Suprapubic skin (tissue), 4 donors: Measurements from ENCODE around the gene DTNA. TPM values are rescaled to one million over a fixed set of nuclear protein-coding genes. Genes with fewer than 3 reads are reported as not detected.
"Not testable (repeated sequence)": the region's sequence is repeated elsewhere in the genome, so short reads cannot be mapped to it uniquely, and the experiment has no call there.

ENCODE experiments used
- DNase-seq, 2 donors: peaks; one replicate each; pipeline ENCODE4 v3.0.0-alpha.2; 2019; ENCODE audit warnings: low spot score in 2 of 2
- H3K27ac ChIP-seq: fragments of 200-600 bp; sonication (generic); one replicate; pipeline ENCODE4 v1.5.1; 2019
- H3K27me3 ChIP-seq: fragments of 200-600 bp; sonication (generic); one replicate; pipeline ENCODE4 v1.5.1; 2019
- H3K36me3 ChIP-seq: fragments of 200-600 bp; sonication (generic); one replicate; pipeline ENCODE4 v1.5.1; 2019
- H3K4me1 ChIP-seq: fragments of 200-600 bp; sonication (generic); one replicate; pipeline ENCODE4 v1.5.1; 2019
- H3K4me3 ChIP-seq: fragments of 200-600 bp; sonication (generic); one replicate; pipeline ENCODE4 v1.5.1; 2019; ENCODE audit warnings: mild to moderate bottlenecking
- H3K9me3 ChIP-seq: fragments of 200-600 bp; sonication (generic); one replicate; pipeline ENCODE4 v1.5.1; 2019
- EP300 ChIP-seq: sonication (generic); formaldehyde crosslinking; IDR thresholded peaks from one replicate; pipeline ENCODE4 v1.6.1; 2017; ENCODE audit warnings: antibody characterized with exemption
- POLR2A ChIP-seq, 2 donors: fragments of 450-650 bp; IDR thresholded peaks; one replicate each; pipeline ENCODE4 v1.6.1; 2017; ENCODE audit warnings: antibody characterized with exemption in 2 of 2, mild to moderate bottlenecking in 2 of 2, moderate library complexity in 2 of 2
- POLR2AphosphoS5 ChIP-seq, 3 donors: sonication (generic); formaldehyde crosslinking; IDR thresholded peaks; one replicate each; pipeline ENCODE4 v1.6.1; 2017; ENCODE audit warnings: antibody characterized with exemption in 3 of 3
- WGBS: methylation state at CpG from one replicate; pipeline ENCODE4 v1.1.5; 2018; 5-methylcytosine and 5-hydroxymethylcytosine counted together
- total RNA-seq, 4 donors: library from RNA; depleted of rRNA; stranded (reverse); fragments of >200 nt; gene quantifications; one replicate each; pipeline ENCODE4 v1.1.0, GENCODE V29; 2016
- TF ChIP-seq, protein P1 (sequence below), 2 donors: fragments of 200-600 bp in 1 of 2; fragments of 450-650 bp in 1 of 2; sonication (generic) in 1 of 2; IDR thresholded peaks; one replicate each; pipeline ENCODE4 v1.5.1; 2016 to 2019; ENCODE audit warnings: antibody characterized with exemption in 2 of 2, mild to moderate bottlenecking in 1 of 2, moderate library complexity in 1 of 2

Gene DTNA
- total RNA-seq, 4 donors from 2014 or later: 3.0 to 15.9 (median 5.1) TPM

DNA sequence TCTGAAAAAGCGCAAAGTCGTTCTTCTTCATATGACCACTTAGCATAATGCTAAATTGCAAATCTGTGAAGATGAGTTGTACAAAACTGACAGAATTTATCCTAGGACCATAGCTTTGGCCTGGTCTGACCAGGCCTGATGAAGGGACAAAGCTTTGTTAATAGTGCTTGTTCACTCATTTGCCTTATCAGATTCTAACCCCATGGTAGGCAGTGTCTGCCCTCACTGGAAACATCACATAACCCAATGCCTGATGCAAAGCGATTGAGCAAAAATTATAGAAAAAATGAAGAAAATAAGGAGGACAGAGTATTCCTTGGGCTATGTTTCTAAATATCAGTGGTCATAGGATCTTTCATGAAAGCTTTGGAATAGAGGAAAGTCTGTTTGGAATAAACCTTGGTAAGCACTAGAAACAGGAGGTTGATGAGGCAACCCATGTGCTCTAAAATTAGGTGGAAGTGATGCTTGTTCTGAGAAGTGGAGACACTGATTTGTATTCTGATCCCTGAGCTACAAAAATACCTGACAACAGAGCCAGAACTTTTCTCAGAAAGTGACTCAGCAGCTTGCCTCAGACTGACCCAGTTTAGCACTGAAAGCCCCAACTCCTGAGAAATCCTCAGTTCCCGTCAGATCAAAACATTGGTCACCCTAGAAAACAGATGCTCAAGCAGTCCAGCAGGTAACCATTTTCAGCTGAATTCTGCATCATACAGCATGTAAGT lies 199.7 kb downstream of the DTNA start:
- Histone ChIP-seq H3K4me1 (peaks cover 4% of the 10 kb centered on the region), H3K27ac (no peak overlapping the region), H3K9me3 (no peaks in the 10 kb centered on the region), H3K36me3 (no peaks in the 10 kb centered on the region), H3K4me3 (no peak overlapping the region), H3K27me3 (no peaks in the 10 kb centered on the region)
- no peak for DNase-seq
- 80% methylated on average over 4 of the region's 4 CpGs for WGBS
- TF ChIP-seq POLR2AphosphoS5 (IDR thresholded peaks at IDR 0.05) (no peak), EP300 (peak; percentile 17)
- TF ChIP-seq, protein P1, sequence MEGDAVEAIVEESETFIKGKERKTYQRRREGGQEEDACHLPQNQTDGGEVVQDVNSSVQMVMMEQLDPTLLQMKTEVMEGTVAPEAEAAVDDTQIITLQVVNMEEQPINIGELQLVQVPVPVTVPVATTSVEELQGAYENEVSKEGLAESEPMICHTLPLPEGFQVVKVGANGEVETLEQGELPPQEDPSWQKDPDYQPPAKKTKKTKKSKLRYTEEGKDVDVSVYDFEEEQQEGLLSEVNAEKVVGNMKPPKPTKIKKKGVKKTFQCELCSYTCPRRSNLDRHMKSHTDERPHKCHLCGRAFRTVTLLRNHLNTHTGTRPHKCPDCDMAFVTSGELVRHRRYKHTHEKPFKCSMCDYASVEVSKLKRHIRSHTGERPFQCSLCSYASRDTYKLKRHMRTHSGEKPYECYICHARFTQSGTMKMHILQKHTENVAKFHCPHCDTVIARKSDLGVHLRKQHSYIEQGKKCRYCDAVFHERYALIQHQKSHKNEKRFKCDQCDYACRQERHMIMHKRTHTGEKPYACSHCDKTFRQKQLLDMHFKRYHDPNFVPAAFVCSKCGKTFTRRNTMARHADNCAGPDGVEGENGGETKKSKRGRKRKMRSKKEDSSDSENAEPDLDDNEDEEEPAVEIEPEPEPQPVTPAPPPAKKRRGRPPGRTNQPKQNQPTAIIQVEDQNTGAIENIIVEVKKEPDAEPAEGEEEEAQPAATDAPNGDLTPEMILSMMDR (IDR thresholded peaks at IDR 0.05): no peak

DNA sequence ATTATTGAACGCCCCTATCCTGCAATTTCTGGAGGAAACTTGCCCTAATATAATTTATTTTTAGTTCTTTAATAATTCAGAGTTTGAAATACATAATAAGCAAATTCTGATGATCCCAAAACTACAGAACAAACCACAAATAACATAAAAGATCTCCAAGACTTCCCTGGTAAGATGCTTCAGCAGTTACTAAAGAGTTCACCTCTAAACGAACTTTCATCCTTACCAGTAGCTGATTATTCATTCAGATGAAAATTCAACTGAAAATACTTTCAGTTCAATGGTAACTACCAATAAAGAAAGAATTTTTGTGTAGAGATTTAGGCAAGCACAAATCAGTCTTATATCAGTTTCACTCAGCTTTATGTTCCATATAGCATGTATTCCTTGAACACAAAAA lies 201.0 kb downstream of the DTNA start:
- no peaks in the 10 kb centered on the region for H3K27me3 ChIP-seq
- no peak for TF ChIP-seq POLR2AphosphoS5 (IDR thresholded peaks at IDR 0.05)
- peaks cover 4% of the 10 kb centered on the region for H3K4me1 ChIP-seq
- DNase-seq: no peak
- no peaks in the 10 kb centered on the region for H3K36me3 ChIP-seq
- no peak overlapping the region for H3K27ac ChIP-seq
- H3K4me3 ChIP-seq: no peak overlapping the region
- WGBS: 81% methylated on average over 2 of the region's 2 CpGs
- no peaks in the 10 kb centered on the region for H3K9me3 ChIP-seq

DNA sequence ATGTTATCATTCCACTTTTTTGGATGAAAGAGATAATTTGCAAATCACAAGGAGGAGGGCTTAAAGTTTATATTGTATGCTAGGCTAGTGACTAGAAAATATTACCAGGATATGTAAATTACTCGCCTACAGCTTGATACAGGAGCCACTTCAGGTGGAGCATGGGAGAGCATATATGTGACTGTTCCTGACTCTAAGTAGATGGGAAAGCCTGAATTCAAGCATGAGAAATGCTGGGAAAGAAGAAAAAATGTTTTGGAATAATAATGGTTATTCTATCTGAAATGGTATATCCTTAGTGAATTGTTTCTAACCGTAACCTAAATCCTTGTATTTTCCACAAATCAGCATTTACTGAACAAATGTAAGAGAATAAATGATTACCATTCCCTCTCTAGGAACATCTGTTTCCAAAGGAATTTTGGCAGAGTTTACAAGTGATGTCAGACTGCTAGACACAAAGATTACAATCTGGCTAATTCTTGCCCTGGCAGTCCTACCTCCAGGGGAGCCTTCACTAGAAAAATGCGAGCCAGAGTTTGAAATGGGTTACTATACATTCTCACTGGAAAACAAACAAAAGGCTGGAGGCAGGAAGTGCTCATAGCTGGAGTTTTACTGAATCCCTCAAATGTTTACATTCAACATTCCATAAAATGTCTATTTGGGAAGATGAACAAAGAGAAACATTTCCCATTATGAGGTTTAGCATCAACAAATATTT lies 201.7 kb downstream of the DTNA start:
- 45% methylated on average over 3 of the region's 3 CpGs for WGBS
- DNase-seq: no peak
- H3K27ac ChIP-seq: no peak overlapping the region
- no peak overlapping the region for H3K4me3 ChIP-seq
- TF ChIP-seq, protein P1 (IDR thresholded peaks at IDR 0.05): no peak
- TF ChIP-seq EP300 (no peak), POLR2A (IDR thresholded peaks at IDR 0.05) (no peak)
- no peaks in the 10 kb centered on the region for H3K27me3 ChIP-seq
- H3K36me3 ChIP-seq: no peaks in the 10 kb centered on the region
- H3K4me1 ChIP-seq: peaks cover 4% of the 10 kb centered on the region
- H3K9me3 ChIP-seq: no peaks in the 10 kb centered on the region

DNA sequence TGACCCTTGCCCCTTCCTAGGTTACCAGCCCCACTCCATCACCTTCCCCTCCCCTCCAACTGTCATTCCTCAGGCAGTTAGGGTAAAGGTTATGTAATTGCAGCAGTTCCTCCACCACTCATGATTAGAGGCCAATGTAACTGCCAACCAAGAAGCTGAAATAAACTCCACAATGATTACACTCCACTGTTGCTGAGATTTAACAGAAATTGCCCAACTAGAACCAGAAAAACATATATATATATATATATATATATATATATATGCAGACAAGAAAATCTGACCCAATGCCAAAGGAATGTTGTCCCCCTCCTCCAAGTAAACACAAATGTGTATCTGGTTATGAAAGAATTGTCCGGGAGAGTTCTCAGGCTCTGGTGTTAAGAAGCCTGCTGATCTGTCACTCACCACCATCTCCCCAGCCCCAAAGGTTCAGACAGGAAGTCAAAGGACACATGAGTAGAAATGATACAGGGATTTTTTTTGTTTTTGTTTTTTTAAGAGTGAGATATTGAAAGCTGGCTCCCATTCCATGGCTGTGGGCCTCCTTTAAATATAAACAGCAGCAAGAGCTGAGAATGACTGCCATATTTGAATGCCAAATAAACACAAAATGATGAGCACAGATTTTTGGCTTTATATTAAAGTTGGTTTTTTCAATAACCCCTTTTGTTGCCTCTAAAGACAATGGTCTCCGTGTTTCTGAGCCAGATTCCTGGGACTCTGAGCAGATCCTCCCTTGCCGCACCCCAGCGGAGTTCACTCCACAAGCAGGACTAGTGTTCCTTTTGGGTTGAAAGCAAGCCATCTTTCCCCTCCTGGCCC lies 204.0 kb downstream of the DTNA start:
- TF ChIP-seq, protein P1 (IDR thresholded peaks at IDR 0.05): no peak
- TF ChIP-seq POLR2AphosphoS5 (IDR thresholded peaks at IDR 0.05): no peak
- TF ChIP-seq POLR2A (IDR thresholded peaks at IDR 0.05): no peak
- no peak for TF ChIP-seq EP300
- Histone ChIP-seq H3K27me3 (no peaks in the 10 kb centered on the region), H3K9me3 (no peaks in the 10 kb centered on the region), H3K27ac (no peak overlapping the region), H3K4me1 (peaks cover 4% of the 10 kb centered on the region), H3K4me3 (no peak overlapping the region), H3K36me3 (no peaks in the 10 kb centered on the region)
- DNase-seq: no peak
- 63% methylated on average over 4 of the region's 4 CpGs for WGBS

DNA sequence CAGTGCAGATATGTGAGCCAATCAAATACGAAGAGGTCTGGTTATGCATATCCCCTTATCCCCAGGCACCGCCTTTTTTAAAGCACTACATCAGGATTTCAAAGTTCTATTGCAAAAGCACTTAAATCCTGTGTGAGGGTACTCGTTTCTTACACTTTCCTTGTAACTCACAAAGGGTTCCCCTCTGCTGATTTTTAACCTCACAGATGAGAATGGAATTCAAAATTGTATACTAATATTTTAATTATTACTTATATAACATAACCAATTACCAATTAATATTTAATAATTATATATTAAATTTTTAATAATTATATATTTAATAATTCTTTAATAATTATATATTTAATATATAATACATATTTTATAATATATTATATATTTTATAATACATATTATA lies 204.9 kb downstream of the DTNA start:
- Histone ChIP-seq H3K4me1 (peaks cover 4% of the 10 kb centered on the region), H3K27ac (no peak overlapping the region), H3K36me3 (no peaks in the 10 kb centered on the region), H3K9me3 (no peaks in the 10 kb centered on the region), H3K27me3 (no peaks in the 10 kb centered on the region), H3K4me3 (no peak overlapping the region)
- DNase-seq: no peak
- TF ChIP-seq, protein P1 (IDR thresholded peaks at IDR 0.05): no peak
- TF ChIP-seq POLR2AphosphoS5 (IDR thresholded peaks at IDR 0.05) (no peak), POLR2A (IDR thresholded peaks at IDR 0.05) (no peak), EP300 (no peak)
- 85% methylated on average over 3 of the region's 3 CpGs for WGBS

DNA sequence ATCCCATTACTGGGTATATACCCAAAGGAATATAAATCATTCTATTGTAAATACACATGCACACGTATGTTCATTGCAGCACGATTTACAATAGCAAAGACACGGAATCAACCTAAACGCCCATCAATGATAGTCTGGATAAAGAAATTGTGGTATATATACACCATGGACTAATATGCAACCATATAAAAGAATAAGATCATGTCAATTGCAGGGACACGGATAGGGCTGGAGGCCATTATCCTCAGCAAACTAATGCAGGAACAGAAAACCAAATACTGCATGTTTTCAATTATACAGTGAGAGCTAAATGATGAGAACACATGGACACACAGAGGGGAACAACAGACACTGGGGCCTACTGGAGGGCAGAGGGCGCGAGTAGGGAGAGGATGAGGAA lies 206.4 kb downstream of the DTNA start:
- 86% methylated on average over 7 of the region's 7 CpGs for WGBS
- H3K4me3 ChIP-seq, H3K9me3 ChIP-seq, H3K27me3 ChIP-seq, H3K27ac ChIP-seq, H3K4me1 ChIP-seq, DNase-seq, H3K36me3 ChIP-seq: not testable (repeated sequence)
